H1 (cell line): Measurements from ENCODE around the gene DOCK9. TPM values are rescaled to one million over a fixed set of nuclear protein-coding genes. Genes with fewer than 3 reads are reported as not detected.

Source experiments
- CTCF ChIA-PET: fragments of 300-600 bp; sonication (Branson Sonifier 250); formaldehyde crosslinking; loops from one replicate; lab custom pipeline; 2021; ENCODE audit not compliant: partially characterized antibody; lab: Charles Lee
- POLR2A ChIA-PET: fragments of 300-600 bp; sonication (Branson Sonifier 250); formaldehyde crosslinking; loops from one replicate; lab custom pipeline; 2021; ENCODE audit warnings: inconsistent platforms; ENCODE audit not compliant: partially characterized antibody; lab: Charles Lee
- DNase-seq, 2 experiments: peaks; one replicate each; pipeline versions ENCODE4 v3.0.0 to v3.0.0-alpha.2; 2010 to 2022; ENCODE audit warnings: low spot score in 2 of 2, low read depth in 1 of 2, mixed read lengths in 1 of 2
- FAIRE-seq: peaks from 2 replicates; lab custom pipeline; 2011; peaks lifted over from hg19 to GRCh38; lab: Jason Lieb, UNC
- H2AFZ ChIP-seq: 2 replicates; pipeline ENCODE4 v1.8.1; 2012; ENCODE audit warnings: low read length, inconsistent platforms
- H2AK5ac ChIP-seq: 2 replicates; pipeline ENCODE4 v1.6.1; 2013; ENCODE audit warnings: low read depth, low read length
- H2BK120ac ChIP-seq: replicated peaks from 2 replicates; pipeline ENCODE3; 2013; ENCODE audit warnings: low read depth, low read length, inconsistent platforms
- H2BK12ac ChIP-seq: 2 replicates; pipeline ENCODE4 v1.6.1; 2013; ENCODE audit warnings: low read depth, low read length
- H2BK15ac ChIP-seq: 2 replicates; pipeline ENCODE4 v1.6.1; 2013; ENCODE audit warnings: low read length
- H2BK20ac ChIP-seq: 2 replicates; pipeline ENCODE4 v1.6.1; 2013; ENCODE audit warnings: low read length
- H2BK5ac ChIP-seq: 2 replicates; pipeline ENCODE4 v1.6.1; 2013; ENCODE audit warnings: low read depth, low read length
- H3K14ac ChIP-seq: 2 replicates; pipeline ENCODE4 v1.6.1; 2013; ENCODE audit warnings: inconsistent platforms; ENCODE audit not compliant: insufficient read length
- H3K18ac ChIP-seq: 2 replicates; pipeline ENCODE4 v1.6.1; 2013; ENCODE audit warnings: low read length; ENCODE audit errors: extremely low read depth
- H3K23ac ChIP-seq: 2 replicates; pipeline ENCODE4 v1.6.1; 2013; ENCODE audit warnings: inconsistent platforms; ENCODE audit not compliant: insufficient read length
- H3K23me2 ChIP-seq: 2 replicates; pipeline ENCODE4 v1.6.1; 2013; ENCODE audit warnings: low read depth, low read length
- H3K27ac ChIP-seq: 2 replicates; pipeline ENCODE4 v1.6.1; 2011; ENCODE audit warnings: low read depth, low read length, inconsistent platforms
- H3K27me3 ChIP-seq, 4 experiments: replicated peaks in 1 of 4; 1 replicate in 1 of 4; 2 replicates in 3 of 4; pipeline versions ENCODE4 v1.6.1 to v1.8.1; 2011 to 2013; ENCODE audit warnings: low read length in 3 of 4, mild to moderate bottlenecking in 3 of 4, inconsistent platforms in 2 of 4, mixed read lengths in 2 of 4, moderate library complexity in 1 of 4; ENCODE audit not compliant: control insufficient read depth in 3 of 4, insufficient read depth in 3 of 4; ENCODE audit errors: extremely low read depth in 1 of 4
- H3K36me3 ChIP-seq, 4 experiments: 2 replicates each; pipeline versions ENCODE4 v1.6.1 to v1.8.1; 2011 to 2013; ENCODE audit warnings: mild to moderate bottlenecking in 4 of 4, low read length in 3 of 4, moderate library complexity in 2 of 4, control low read depth in 1 of 4, inconsistent platforms in 1 of 4; ENCODE audit not compliant: insufficient read depth in 4 of 4, control insufficient read depth in 2 of 4
- H3K4ac ChIP-seq: replicated peaks from 2 replicates; pipeline ENCODE3; 2013; ENCODE audit warnings: low read length, low read depth, mixed read lengths, inconsistent platforms; ENCODE audit not compliant: insufficient read length
- H3K4me1 ChIP-seq, 4 experiments: replicated peaks in 1 of 4; 1 replicate in 1 of 4; 2 replicates in 3 of 4; pipeline versions ENCODE4 v1.6.1 to v1.8.1; 2011 to 2013; ENCODE audit warnings: low read length in 3 of 4, inconsistent platforms in 2 of 4, mixed read lengths in 1 of 4; ENCODE audit not compliant: insufficient read depth in 4 of 4, control insufficient read depth in 3 of 4
- H3K4me2 ChIP-seq, 2 experiments: 2 replicates each; pipeline versions ENCODE4 v1.6.1 to v1.8.1; 2011 to 2013; ENCODE audit warnings: low read depth in 2 of 2, low read length in 2 of 2, control low read depth in 1 of 2, inconsistent platforms in 1 of 2, mild to moderate bottlenecking in 1 of 2; ENCODE audit not compliant: insufficient read depth in 1 of 2
- H3K4me3 ChIP-seq, 4 experiments: fragments of 200-600, 300-600 bp in 1 of 4; sonication (generic), shearing (Covaris generic), sonication (Bioruptor Twin) in 1 of 4; 2 replicates each; pipeline versions ENCODE4 v1.5.1 to v1.8.1; 2011 to 2016; ENCODE audit warnings: low read length in 4 of 4, low read depth in 3 of 4, control low read depth in 2 of 4, inconsistent platforms in 2 of 4, mild to moderate bottlenecking in 2 of 4, mixed read lengths in 1 of 4, moderate library complexity in 1 of 4; ENCODE audit not compliant: insufficient read depth in 2 of 4; ENCODE audit errors: extremely low read depth in 1 of 4
- H3K56ac ChIP-seq: replicated peaks from 2 replicates; pipeline ENCODE3; 2013; ENCODE audit warnings: low read depth, mild to moderate bottlenecking, mixed read lengths, low read length, inconsistent platforms; ENCODE audit not compliant: insufficient read length
- H3K79me1 ChIP-seq: 2 replicates; pipeline ENCODE4 v1.6.1; 2013; ENCODE audit warnings: low read depth, low read length, control low read depth
- H3K79me2 ChIP-seq, 2 experiments: 2 replicates each; pipeline versions ENCODE4 v1.6.1 to v1.8.1; 2012 to 2013; ENCODE audit warnings: low read length in 2 of 2, mild to moderate bottlenecking in 2 of 2, inconsistent platforms in 1 of 2; ENCODE audit not compliant: insufficient read depth in 2 of 2, control insufficient read depth in 1 of 2
- H3K9ac ChIP-seq, 4 experiments: replicated peaks in 1 of 4; 1 replicate in 1 of 4; 2 replicates in 3 of 4; pipeline versions ENCODE4 v1.6.1 to v1.8.1; 2011 to 2013; ENCODE audit warnings: low read depth in 3 of 4, low read length in 3 of 4, control low read depth in 2 of 4, mild to moderate bottlenecking in 2 of 4, moderate library complexity in 2 of 4, inconsistent platforms in 1 of 4; ENCODE audit errors: extremely low read depth in 1 of 4
- H3K9me3 ChIP-seq, 2 experiments: 2 replicates each; pipeline versions ENCODE4 v1.6.1 to v1.8.1; 2012 to 2013; ENCODE audit warnings: mild to moderate bottlenecking in 2 of 2, moderate library complexity in 2 of 2, control low read depth in 1 of 2, inconsistent platforms in 1 of 2, low read depth in 1 of 2, low read length in 1 of 2, mixed read lengths in 1 of 2; ENCODE audit not compliant: insufficient read depth in 2 of 2
- H4K20me1 ChIP-seq, 2 experiments: replicated peaks in 1 of 2; 2 replicates each; pipeline versions ENCODE3 to v1.8.1; 2011 to 2013; ENCODE audit warnings: inconsistent platforms in 2 of 2, low read length in 2 of 2, mild to moderate bottlenecking in 1 of 2; ENCODE audit not compliant: insufficient read depth in 2 of 2, control insufficient read depth in 1 of 2
- H4K5ac ChIP-seq: 2 replicates; pipeline ENCODE4 v1.6.1; 2013; ENCODE audit warnings: low read length, low read depth, mixed read lengths, inconsistent platforms; ENCODE audit not compliant: insufficient read length
- H4K8ac ChIP-seq: 2 replicates; pipeline ENCODE4 v1.8.0; 2013; ENCODE audit warnings: mild to moderate bottlenecking, moderate library complexity, low read length, inconsistent platforms; ENCODE audit not compliant: insufficient read depth; ENCODE audit errors: extremely low read depth
- H4K91ac ChIP-seq: replicated peaks from 2 replicates; pipeline ENCODE3; 2013; ENCODE audit warnings: low read length, mixed read lengths, inconsistent platforms; ENCODE audit not compliant: insufficient read length
- CHD2 ChIP-seq: IDR thresholded peaks from 2 replicates; pipeline ENCODE4 v1.6.1; 2012; ENCODE audit warnings: low read length, improper control_type of control experiment
- CTCF ChIP-seq, 3 experiments: IDR thresholded peaks; 1 replicate in 2 of 3; 2 replicates in 1 of 3; pipeline versions ENCODE4 v1.5.1 to v1.6.1; 2011; ENCODE audit warnings: low read length in 3 of 3, mild to moderate bottlenecking in 3 of 3, inconsistent platforms in 2 of 3, low read depth in 1 of 3, moderate library complexity in 1 of 3; ENCODE audit not compliant: insufficient read depth in 1 of 3; ENCODE audit errors: control extremely low read depth in 1 of 3
- GTF2F1 ChIP-seq: IDR thresholded peaks from 2 replicates; pipeline ENCODE4 v1.6.1; 2012; ENCODE audit warnings: low read depth, low read length, improper control_type of control experiment, borderline replicate concordance
- HDAC2 ChIP-seq, 2 experiments: fragments of 300-600 bp in 1 of 2; sonication (generic) in 1 of 2; IDR thresholded peaks; 2 replicates each; pipeline ENCODE4 v1.6.1; 2011 to 2012; ENCODE audit warnings: low read depth in 2 of 2, low read length in 2 of 2, mild to moderate bottlenecking in 2 of 2, moderate library complexity in 2 of 2, borderline replicate concordance in 1 of 2, inconsistent platforms in 1 of 2
- HDAC6 ChIP-seq: IDR thresholded peaks from one replicate; pipeline ENCODE4 v1.7.1; 2012; ENCODE audit warnings: low read depth, mild to moderate bottlenecking, inconsistent platforms, low read length, moderate library complexity
- JUN ChIP-seq: IDR thresholded peaks from 2 replicates; pipeline ENCODE4 v1.6.1; 2011; ENCODE audit warnings: low read depth, mild to moderate bottlenecking, improper control_type of control experiment, low read length
- KDM4A ChIP-seq: IDR thresholded peaks from one replicate; pipeline ENCODE4 v1.7.1; 2012; ENCODE audit warnings: low read depth, mild to moderate bottlenecking, moderate library complexity, low read length, inconsistent platforms; ENCODE audit not compliant: severe bottlenecking
- NANOG ChIP-seq: IDR thresholded peaks from 2 replicates; pipeline ENCODE4 v1.6.1; 2011; ENCODE audit warnings: low read length, low read depth, mild to moderate bottlenecking, inconsistent platforms; ENCODE audit not compliant: insufficient read depth, poor library complexity, severe bottlenecking
- SP1 ChIP-seq: IDR thresholded peaks from 2 replicates; pipeline ENCODE4 v1.6.1; 2011; ENCODE audit warnings: low read depth, low read length
- TAF7 ChIP-seq: optimal IDR thresholded peaks from 2 replicates; pipeline ENCODE3; 2011; ENCODE audit warnings: low read depth, mild to moderate bottlenecking, inconsistent platforms, low read length, moderate library complexity, borderline replicate concordance
- TBP ChIP-seq: IDR thresholded peaks from 2 replicates; pipeline ENCODE4 v1.6.1; 2011; ENCODE audit warnings: low read depth, low read length, improper control_type of control experiment
- YY1 ChIP-seq: IDR thresholded peaks from 2 replicates; pipeline ENCODE4 v1.6.1; 2011; ENCODE audit warnings: low read depth, mild to moderate bottlenecking, low read length
- WGBS, 2 experiments: shearing (Covaris generic) in 1 of 2; methylation state at CpG; one replicate each; pipeline versions ENCODE4 v1.1.6 to v1.1.7; 2013 to 2015; ENCODE audit warnings: low lambda C conversion rate in 2 of 2, mixed read lengths in 2 of 2, inconsistent platforms in 1 of 2, low coverage in 1 of 2, missing lambda C conversion rate in 1 of 2; ENCODE audit not compliant: insufficient replicate concordance in 2 of 2, insufficient coverage in 1 of 2, insufficient read length in 1 of 2; ENCODE audit errors: extremely low coverage in 1 of 2, missing lambda C conversion rate in 1 of 2; 5-methylcytosine and 5-hydroxymethylcytosine counted together
- polyA plus RNA-seq, 7 experiments: library from polyadenylated mRNA; depleted of rRNA in 3 of 7; stranded (reverse) in 5 of 7; unstranded in 2 of 7; fragments of >200 nt in 5 of 7; fragments of 200-250 nt in 2 of 7; gene quantifications; 1 replicate in 5 of 7; 2 replicates in 1 of 7; 4 replicates in 1 of 7; pipeline versions ENCODE4 v1.2.1 to v1.2.3, GENCODE V29; 2011 to 2013; ENCODE audit warnings: missing spikeins in 2 of 7, mixed read lengths in 2 of 7
- total RNA-seq: library from RNA; stranded (reverse); fragmentation: NEBNext Ultra II Directional; extraction: Animal tissue kit (Norgen Biotek cat#: 25700); gene quantifications from 2 replicates; pipeline ENCODE4 v1.2.1, GENCODE V29; 2021

The DOCK9 gene
- total and polyA plus RNA-seq, 2 of the 8 experiments (the other 6 are each of a cell fraction or from before 2014, with no cell fraction given) = 21.6 to 31.5 TPM

GRCh38 chr13:98944336-98944735 lies 33.5 kb downstream of the DOCK9 start:
- Histone ChIP-seq H3K9ac (no peak overlapping the region), H3K4me3 (no peak overlapping the region), H4K5ac (no peak overlapping the region), H3K4me1 (peaks cover 0 to 4% (median 1%) of the 10 kb centered on the region in 4 experiments; a peak in 4 of 7 replicates), H2BK15ac (no peak overlapping the region), H3K18ac (no peak overlapping the region), H2BK5ac (no peak overlapping the region), H3K27me3 (no peaks in the 10 kb centered on the region), H2BK20ac (no peak overlapping the region), H2BK120ac (no peak overlapping the region), H3K79me2 (no peaks in the 10 kb centered on the region), H3K23me2 (no peaks in the 10 kb centered on the region), H3K79me1 (no peaks in the 10 kb centered on the region), H2BK12ac (no peak overlapping the region), H3K9me3 (no peaks in the 10 kb centered on the region), H3K4ac (no peak overlapping the region), H4K20me1 (no peaks in the 10 kb centered on the region), H3K23ac (no peak overlapping the region), H3K36me3 (no peaks in the 10 kb centered on the region), H4K91ac (no peak overlapping the region), H2AFZ (no peak overlapping the region), H3K14ac (no peak overlapping the region), H3K56ac (no peak overlapping the region), H3K27ac (no peak overlapping the region), H3K4me2 (no peak overlapping the region), H4K8ac (no peak overlapping the region), H2AK5ac (no peak overlapping the region)
- FAIRE-seq (no peak), DNase-seq (no peak)
- ChIA-PET POLR2A (no interaction called here), CTCF (interaction anchor here (0.7 to 2.7 kb wide), 3 partner anchors 9 to 93 kb away, joined by 3 to 6 read pairs (median 4); no protein-coding TSS in a partner anchor)
- 87% methylated on average over 5 of the region's 5 CpGs; no CpG with 5 or more reads in 1 of the 2 experiments for WGBS, 2 experiments
- TF ChIP-seq HDAC6 (no peak), CTCF (IDR thresholded peaks at IDR 0.05; ENCODE audit: control extremely low read depth in 1 of 3, insufficient read depth in 1 of 3, low read depth in 1 of 3, low read length in 3 of 3) (no peak), NANOG (no peak), CHD2 (no peak), TBP (no peak), SP1 (no peak), JUN (no peak), GTF2F1 (no peak), HDAC2 (IDR thresholded peaks at IDR 0.05; ENCODE audit: borderline replicate concordance in 1 of 2, low read depth in 2 of 2, low read length in 2 of 2) (no peak), TAF7 (no peak), KDM4A (no peak), YY1 (no peak)
